Loucy (cell line): ENCODE data around the gene RLF.
A peak's percentile ranks its signal among the peaks of the same experiment; 100 is the strongest.

Experiments used
- H2AFZ ChIP-seq: fragments of 200-600 bp; sonication (generic); 2 replicates; pipeline ENCODE4 v1.6.0; 2016; ENCODE audit warnings: antibody characterized with exemption, mild to moderate bottlenecking, low read length, moderate library complexity
- H3F3A ChIP-seq: fragments of 200-600 bp; 2 replicates; pipeline ENCODE4 v1.6.0; 2016; ENCODE audit warnings: antibody characterized with exemption, low read depth, mild to moderate bottlenecking
- H3K27me3 ChIP-seq: fragments of 200-600 bp; sonication (generic); 2 replicates; pipeline ENCODE4 v1.6.1; 2014; ENCODE audit warnings: low read length, mild to moderate bottlenecking; ENCODE audit not compliant: insufficient read depth, poor library complexity, severe bottlenecking
- H3K36me3 ChIP-seq: fragments of 200-600 bp; sonication (generic); 2 replicates; pipeline ENCODE4 v1.6.1; 2016; ENCODE audit warnings: low read length; ENCODE audit not compliant: insufficient read depth
- H3K4me1 ChIP-seq: fragments of 200-600 bp; sonication (generic); 2 replicates; pipeline ENCODE4 v1.5.1; 2014; ENCODE audit warnings: low read length, mild to moderate bottlenecking; ENCODE audit not compliant: insufficient read depth, poor library complexity, severe bottlenecking
- H3K4me2 ChIP-seq: fragments of 200-600 bp; sonication (generic); 2 replicates; pipeline ENCODE4 v1.6.0; 2014; ENCODE audit warnings: antibody characterized with exemption, low read length, low read depth, mild to moderate bottlenecking; ENCODE audit not compliant: poor library complexity, severe bottlenecking
- H3K4me3 ChIP-seq: fragments of 200-600 bp; sonication (generic); 2 replicates; pipeline ENCODE4 v1.5.1; 2014; ENCODE audit warnings: low read length, mild to moderate bottlenecking, mixed read lengths; ENCODE audit not compliant: poor library complexity, severe bottlenecking
- H3K79me2 ChIP-seq: fragments of 200-600 bp; sonication (generic); 2 replicates; pipeline ENCODE4 v1.6.1; 2014; ENCODE audit warnings: low read length; ENCODE audit not compliant: insufficient read depth
- H3K9ac ChIP-seq: fragments of 200-600 bp; sonication (generic); 2 replicates; pipeline ENCODE4 v1.6.0; 2014; ENCODE audit warnings: mild to moderate bottlenecking, low read depth, low read length, moderate library complexity; ENCODE audit not compliant: poor library complexity, severe bottlenecking
- H3K9me2 ChIP-seq: fragments of 200-600 bp; sonication (generic); replicated peaks from 2 replicates; pipeline ENCODE4 v1.6.1; 2016; ENCODE audit warnings: low read depth, low read length, mixed read lengths
- H3K9me3 ChIP-seq: fragments of 200-600 bp; sonication (generic); 2 replicates; pipeline ENCODE4 v1.6.1; 2014; ENCODE audit warnings: mild to moderate bottlenecking, antibody characterized with exemption, low read length, low read depth; ENCODE audit not compliant: insufficient read depth
- H4K20me1 ChIP-seq: fragments of 200-600 bp; sonication (generic); 2 replicates; pipeline ENCODE4 v1.6.0; 2014; ENCODE audit warnings: antibody characterized with exemption, low read length, mild to moderate bottlenecking; ENCODE audit not compliant: insufficient read depth, poor library complexity, severe bottlenecking
- EZH2phosphoT487 ChIP-seq: fragments of 200-600 bp; IDR thresholded peaks from 2 replicates; pipeline ENCODE4 v1.6.1; 2018; ENCODE audit warnings: antibody characterized with exemption, mild to moderate bottlenecking, moderate library complexity, borderline replicate concordance
- TF ChIP-seq, protein P1 (sequence below): fragments of 200-600 bp; sonication (generic); conservative IDR thresholded peaks from 2 replicates; pipeline ENCODE4 v1.5.1; 2014; ENCODE audit warnings: mild to moderate bottlenecking, antibody characterized with exemption, low read length

Gene RLF

DNA sequence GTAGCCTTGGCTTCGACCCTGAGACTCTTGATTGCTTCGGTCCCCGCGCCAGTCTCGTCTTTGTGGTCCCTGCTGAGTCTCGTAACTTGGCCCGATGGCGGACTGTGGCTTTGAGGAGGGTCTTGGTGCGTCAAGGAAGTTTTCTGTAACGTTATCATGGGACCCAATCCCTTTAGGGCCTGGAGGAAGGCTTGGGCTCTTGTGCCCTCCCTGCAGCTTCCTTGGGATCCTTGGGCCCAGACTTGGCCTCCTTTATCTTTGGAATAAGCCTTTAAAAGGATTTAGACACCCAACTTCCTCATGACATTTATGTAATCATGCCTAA lies 97.2 kb downstream of the RLF start:
- H3K4me2 ChIP-seq: peak overlapping the region; percentile 69
- no peaks in the 10 kb centered on the region for H3K9me3 ChIP-seq
- H3K4me3 ChIP-seq: peak overlapping the region; percentile 88
- H3K79me2 ChIP-seq: peaks cover 70% of the 10 kb centered on the region
- TF ChIP-seq, protein P1, sequence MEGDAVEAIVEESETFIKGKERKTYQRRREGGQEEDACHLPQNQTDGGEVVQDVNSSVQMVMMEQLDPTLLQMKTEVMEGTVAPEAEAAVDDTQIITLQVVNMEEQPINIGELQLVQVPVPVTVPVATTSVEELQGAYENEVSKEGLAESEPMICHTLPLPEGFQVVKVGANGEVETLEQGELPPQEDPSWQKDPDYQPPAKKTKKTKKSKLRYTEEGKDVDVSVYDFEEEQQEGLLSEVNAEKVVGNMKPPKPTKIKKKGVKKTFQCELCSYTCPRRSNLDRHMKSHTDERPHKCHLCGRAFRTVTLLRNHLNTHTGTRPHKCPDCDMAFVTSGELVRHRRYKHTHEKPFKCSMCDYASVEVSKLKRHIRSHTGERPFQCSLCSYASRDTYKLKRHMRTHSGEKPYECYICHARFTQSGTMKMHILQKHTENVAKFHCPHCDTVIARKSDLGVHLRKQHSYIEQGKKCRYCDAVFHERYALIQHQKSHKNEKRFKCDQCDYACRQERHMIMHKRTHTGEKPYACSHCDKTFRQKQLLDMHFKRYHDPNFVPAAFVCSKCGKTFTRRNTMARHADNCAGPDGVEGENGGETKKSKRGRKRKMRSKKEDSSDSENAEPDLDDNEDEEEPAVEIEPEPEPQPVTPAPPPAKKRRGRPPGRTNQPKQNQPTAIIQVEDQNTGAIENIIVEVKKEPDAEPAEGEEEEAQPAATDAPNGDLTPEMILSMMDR: no peak
- TF ChIP-seq EZH2phosphoT487: no peak
- H3K27me3 ChIP-seq: no peaks in the 10 kb centered on the region
- H3K9me2 ChIP-seq: no peaks in the 10 kb centered on the region
- no peaks in the 10 kb centered on the region; the same call in 1 of the 2 replicates for H3K36me3 ChIP-seq
- no peaks in the 10 kb centered on the region for H3F3A ChIP-seq
- H4K20me1 ChIP-seq: peaks cover 3% of the 10 kb centered on the region
- peak overlapping the region; percentile 85 for H2AFZ ChIP-seq
- H3K4me1 ChIP-seq: peaks cover 36% of the 10 kb centered on the region
- peak overlapping the region; percentile 94 for H3K9ac ChIP-seq

DNA sequence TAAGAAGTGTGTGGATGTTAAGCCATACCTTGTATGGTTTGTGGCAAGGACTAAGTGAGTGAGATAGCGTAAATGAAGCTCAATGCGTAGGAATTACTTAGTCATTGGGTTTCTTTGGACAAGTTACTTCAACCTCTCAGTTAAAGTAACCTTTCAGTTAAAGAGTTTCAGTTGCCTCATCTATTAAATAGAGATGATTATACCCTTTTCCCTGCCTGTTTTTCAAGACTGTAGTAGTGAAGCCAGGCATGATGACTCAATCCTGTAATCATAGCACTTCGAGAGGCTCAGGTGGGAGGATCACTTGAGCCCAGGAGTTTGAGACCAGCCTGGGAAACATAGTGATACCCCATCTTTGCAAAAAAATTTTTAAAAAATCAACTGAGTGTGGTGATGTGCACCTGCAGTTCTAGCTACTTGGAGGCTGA lies 103.2 kb downstream of the RLF start:
- no peak overlapping the region for H3K4me3 ChIP-seq
- no peak overlapping the region for H3K9ac ChIP-seq
- no peaks in the 10 kb centered on the region for H3F3A ChIP-seq
- no peaks in the 10 kb centered on the region for H3K9me2 ChIP-seq
- peaks cover 19% of the 10 kb centered on the region; the same call in 1 of the 2 replicates for H3K36me3 ChIP-seq
- H4K20me1 ChIP-seq: peaks cover 6% of the 10 kb centered on the region
- peaks cover 61% of the 10 kb centered on the region for H3K79me2 ChIP-seq
- peak overlapping the region; percentile 52 for H3K4me2 ChIP-seq
- TF ChIP-seq, protein P1: no peak
- TF ChIP-seq EZH2phosphoT487: no peak
- peaks cover 23% of the 10 kb centered on the region for H3K4me1 ChIP-seq
- H3K9me3 ChIP-seq: no peaks in the 10 kb centered on the region
- H3K27me3 ChIP-seq: no peaks in the 10 kb centered on the region
- H2AFZ ChIP-seq: no peak overlapping the region

DNA sequence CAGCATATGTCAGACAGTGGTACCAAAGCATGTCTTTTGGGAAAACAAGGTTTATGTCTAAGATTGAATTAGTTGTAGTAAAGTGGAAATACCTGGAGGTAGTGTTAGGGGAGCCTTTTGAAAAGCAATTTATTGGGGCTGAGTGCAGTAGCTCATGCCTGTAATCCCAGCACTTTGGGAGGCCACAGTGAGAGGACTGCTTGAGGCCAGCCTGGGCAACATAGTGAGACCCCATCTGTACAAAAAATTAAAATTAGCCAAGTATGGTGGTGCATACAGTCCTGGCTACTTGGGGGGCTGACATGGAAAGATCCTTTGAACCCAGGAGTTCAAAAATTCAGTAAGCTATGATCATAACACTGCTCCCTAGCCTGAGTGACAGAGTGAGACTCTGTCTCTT lies 104.1 kb downstream of the RLF start:
- Histone ChIP-seq H3K9me3 (no peaks in the 10 kb centered on the region), H3K27me3 (no peaks in the 10 kb centered on the region), H2AFZ (no peak overlapping the region), H3K36me3 (peaks cover 28% of the 10 kb centered on the region), H4K20me1 (peaks cover 6% of the 10 kb centered on the region), H3K4me2 (peak overlapping the region; percentile 52), H3K9ac (no peak overlapping the region), H3K4me1 (peaks cover 21% of the 10 kb centered on the region), H3F3A (no peaks in the 10 kb centered on the region), H3K79me2 (peaks cover 53% of the 10 kb centered on the region), H3K9me2 (no peaks in the 10 kb centered on the region), H3K4me3 (no peak overlapping the region)
- TF ChIP-seq, protein P1: no peak
- TF ChIP-seq EZH2phosphoT487: no peak
